Measurements from ENCODE around the gene NMRK2.

NMRK2 gene

DNA sequence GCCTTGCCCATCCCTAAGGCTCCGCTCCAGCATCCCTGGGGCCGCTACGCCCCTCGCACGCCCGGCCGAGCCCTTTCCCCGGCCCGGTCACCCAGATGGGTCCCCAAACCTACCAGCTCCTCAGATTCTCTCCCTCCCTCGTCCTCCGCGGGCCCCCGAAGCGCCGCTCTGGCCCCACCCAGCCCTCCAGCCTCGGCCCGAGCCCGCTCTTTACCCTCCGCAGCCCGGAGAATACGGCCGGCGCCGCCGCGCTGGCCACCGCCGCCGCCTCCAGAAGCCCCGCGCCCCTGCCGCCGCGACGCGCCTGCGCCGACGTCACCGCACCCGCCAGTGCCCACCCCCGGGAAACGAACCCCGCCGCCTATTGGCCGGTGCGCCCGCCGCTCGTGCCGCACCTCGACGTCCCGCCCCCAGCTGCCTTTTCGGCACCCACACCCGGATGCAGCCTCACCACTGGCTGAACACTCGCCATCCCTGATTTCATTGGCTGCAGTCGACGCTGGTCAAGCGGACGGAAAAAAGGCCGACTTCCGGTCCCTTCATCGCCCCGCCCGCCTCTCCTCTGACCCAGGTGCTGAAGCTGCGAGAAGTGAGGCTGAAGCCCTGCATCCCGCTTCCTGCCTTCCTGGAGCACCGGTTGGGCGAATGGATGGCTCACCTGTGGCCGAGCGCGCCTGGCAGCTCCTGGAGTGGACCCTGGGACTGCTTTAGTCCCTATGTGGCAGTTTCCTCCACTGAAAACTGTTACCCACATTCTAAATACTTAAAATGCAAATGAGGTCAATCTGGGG is 38.1 kb downstream of the NMRK2 start, which contains the start of gene DAPK3:
DAPK3 (minus strand) TSS at position 292 of the 791 bp plus-strand sequence. CDS start 1,364 bp downstream, outside the sequence.
- H3K4me1 ChIP-seq (ENCODE audit: control insufficient read depth in 1 of 2, insufficient read depth in 1 of 2, low read depth in 1 of 2, low read length in 1 of 2): peaks cover 13 to 14% of the 10 kb centered on the region in 2 experiments
- no peaks in the 10 kb centered on the region for H3K27me3 ChIP-seq
- H3K9me3 ChIP-seq: no peaks in the 10 kb centered on the region
- peaks cover 46% of the 10 kb centered on the region for H3K36me3 ChIP-seq
- H3K27ac ChIP-seq: peak within 1 kb of the TSS; percentile 84
- H3K4me3 ChIP-seq (ENCODE audit: low read depth in 1 of 2, low read length in 1 of 2): peak within 1 kb of the TSS; percentile 79 to 96
- TF ChIP-seq, protein P1, sequence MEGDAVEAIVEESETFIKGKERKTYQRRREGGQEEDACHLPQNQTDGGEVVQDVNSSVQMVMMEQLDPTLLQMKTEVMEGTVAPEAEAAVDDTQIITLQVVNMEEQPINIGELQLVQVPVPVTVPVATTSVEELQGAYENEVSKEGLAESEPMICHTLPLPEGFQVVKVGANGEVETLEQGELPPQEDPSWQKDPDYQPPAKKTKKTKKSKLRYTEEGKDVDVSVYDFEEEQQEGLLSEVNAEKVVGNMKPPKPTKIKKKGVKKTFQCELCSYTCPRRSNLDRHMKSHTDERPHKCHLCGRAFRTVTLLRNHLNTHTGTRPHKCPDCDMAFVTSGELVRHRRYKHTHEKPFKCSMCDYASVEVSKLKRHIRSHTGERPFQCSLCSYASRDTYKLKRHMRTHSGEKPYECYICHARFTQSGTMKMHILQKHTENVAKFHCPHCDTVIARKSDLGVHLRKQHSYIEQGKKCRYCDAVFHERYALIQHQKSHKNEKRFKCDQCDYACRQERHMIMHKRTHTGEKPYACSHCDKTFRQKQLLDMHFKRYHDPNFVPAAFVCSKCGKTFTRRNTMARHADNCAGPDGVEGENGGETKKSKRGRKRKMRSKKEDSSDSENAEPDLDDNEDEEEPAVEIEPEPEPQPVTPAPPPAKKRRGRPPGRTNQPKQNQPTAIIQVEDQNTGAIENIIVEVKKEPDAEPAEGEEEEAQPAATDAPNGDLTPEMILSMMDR (IDR thresholded peaks at IDR 0.05): peak; percentile 50

DNA sequence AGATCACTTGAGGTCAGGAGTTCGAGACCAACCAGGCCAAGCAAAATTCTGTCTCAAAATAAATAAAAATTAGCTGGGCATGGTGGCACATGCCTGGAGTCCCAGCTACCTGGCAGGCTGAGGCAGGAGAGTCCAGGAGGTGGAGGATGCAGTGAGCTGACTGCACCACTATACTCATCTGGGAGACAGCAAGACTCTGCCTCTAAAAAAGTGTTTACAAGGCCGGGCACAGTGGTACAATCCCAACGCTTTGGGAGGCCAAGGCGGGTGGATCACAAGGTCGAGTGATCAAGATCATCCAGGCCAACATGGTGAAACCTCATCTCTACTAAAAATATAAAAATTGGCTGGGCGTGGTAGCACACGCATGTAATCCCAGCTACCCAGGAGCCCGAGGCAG is 42.3 kb downstream of the NMRK2 start:
- H3K4me3 ChIP-seq (ENCODE audit: low read depth in 1 of 2, low read length in 1 of 2): no peak overlapping the region
- H3K27ac ChIP-seq: no peak overlapping the region
- no peaks in the 10 kb centered on the region for H3K27me3 ChIP-seq
- peaks cover 48% of the 10 kb centered on the region for H3K36me3 ChIP-seq
- peaks cover 10 to 11% of the 10 kb centered on the region in 2 experiments for H3K4me1 ChIP-seq (ENCODE audit: control insufficient read depth in 1 of 2, insufficient read depth in 1 of 2, low read depth in 1 of 2, low read length in 1 of 2)
- TF ChIP-seq, protein P1 (IDR thresholded peaks at IDR 0.05): no peak
- no peaks in the 10 kb centered on the region for H3K9me3 ChIP-seq

DNA sequence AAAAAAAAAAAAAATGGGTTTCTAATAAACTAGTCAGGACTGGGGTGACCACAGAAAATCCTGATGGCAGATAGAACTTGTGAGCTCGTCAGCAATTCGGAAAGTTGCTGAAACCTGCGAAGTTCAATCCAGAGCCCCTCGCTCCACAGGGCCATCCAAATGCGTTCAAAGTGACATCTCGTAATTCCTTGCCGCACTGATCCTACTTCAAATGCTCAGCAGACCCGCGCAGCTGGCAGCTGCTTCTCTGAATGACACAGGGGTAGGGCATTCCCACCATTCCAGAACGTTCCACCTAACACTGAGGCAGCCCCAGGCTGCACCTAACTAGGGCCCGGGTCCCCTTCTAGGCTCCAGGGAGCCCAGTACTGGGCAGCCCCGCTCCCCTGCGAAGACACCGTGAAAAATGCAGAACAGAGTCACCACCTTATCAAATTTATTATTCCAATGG is 42.8 kb downstream of the NMRK2 start:
- no peaks in the 10 kb centered on the region for H3K9me3 ChIP-seq
- no peak overlapping the region for H3K4me3 ChIP-seq (ENCODE audit: low read depth in 1 of 2, low read length in 1 of 2)
- H3K27ac ChIP-seq: no peak overlapping the region
- H3K4me1 ChIP-seq (ENCODE audit: control insufficient read depth in 1 of 2, insufficient read depth in 1 of 2, low read depth in 1 of 2, low read length in 1 of 2): peaks cover 5 to 6% of the 10 kb centered on the region in 2 experiments
- TF ChIP-seq, protein P1 (IDR thresholded peaks at IDR 0.05): no peak
- no peaks in the 10 kb centered on the region for H3K27me3 ChIP-seq
- H3K36me3 ChIP-seq: peaks cover 54% of the 10 kb centered on the region

DNA sequence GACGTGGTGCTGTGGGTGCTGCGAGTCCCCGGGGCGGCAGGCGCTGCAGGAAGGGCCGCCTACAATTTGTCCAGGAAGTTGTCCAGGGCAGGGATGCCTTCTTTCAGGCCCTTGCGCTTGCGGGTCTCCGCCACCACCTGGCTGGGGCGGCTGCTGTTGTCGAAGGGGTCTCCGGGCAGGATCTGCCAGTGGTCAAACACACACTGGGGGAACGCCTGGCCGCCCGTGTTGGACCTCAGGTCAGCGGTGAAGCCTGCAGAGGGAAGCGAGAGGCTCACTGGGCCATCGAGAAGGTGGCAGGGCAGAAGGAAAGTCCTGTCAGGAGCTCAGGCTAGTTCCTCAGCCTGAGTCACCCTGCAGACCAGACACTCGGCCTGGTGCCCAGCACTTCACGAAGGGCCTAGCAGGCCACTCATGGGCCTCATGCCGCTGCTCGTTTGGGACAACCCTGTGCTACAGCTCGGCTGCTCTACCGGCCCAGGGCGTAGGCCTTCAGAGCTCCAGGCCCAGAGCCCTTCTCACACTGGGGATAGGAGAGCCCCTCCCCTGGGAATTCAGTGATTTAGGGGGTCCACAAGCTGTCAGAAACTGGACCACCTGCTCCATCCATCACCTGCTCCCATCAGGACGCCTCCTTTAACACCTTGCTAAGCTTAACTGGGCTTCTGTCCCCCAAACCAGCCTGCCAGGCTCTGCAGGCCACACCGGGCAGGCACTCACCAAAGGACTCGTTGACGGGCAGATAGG is 43.8 kb downstream of the NMRK2 start:
- TF ChIP-seq, protein P1 (IDR thresholded peaks at IDR 0.05): no peak
- Histone ChIP-seq H3K27me3 (no peaks in the 10 kb centered on the region), H3K4me1 (ENCODE audit: control insufficient read depth in 1 of 2, insufficient read depth in 1 of 2, low read depth in 1 of 2, low read length in 1 of 2) (peaks cover 0 to under 1% of the 10 kb centered on the region in 2 experiments), H3K9me3 (no peaks in the 10 kb centered on the region), H3K4me3 (ENCODE audit: low read depth in 1 of 2, low read length in 1 of 2) (no peak overlapping the region), H3K27ac (no peak overlapping the region), H3K36me3 (peaks cover 64% of the 10 kb centered on the region)

DNA sequence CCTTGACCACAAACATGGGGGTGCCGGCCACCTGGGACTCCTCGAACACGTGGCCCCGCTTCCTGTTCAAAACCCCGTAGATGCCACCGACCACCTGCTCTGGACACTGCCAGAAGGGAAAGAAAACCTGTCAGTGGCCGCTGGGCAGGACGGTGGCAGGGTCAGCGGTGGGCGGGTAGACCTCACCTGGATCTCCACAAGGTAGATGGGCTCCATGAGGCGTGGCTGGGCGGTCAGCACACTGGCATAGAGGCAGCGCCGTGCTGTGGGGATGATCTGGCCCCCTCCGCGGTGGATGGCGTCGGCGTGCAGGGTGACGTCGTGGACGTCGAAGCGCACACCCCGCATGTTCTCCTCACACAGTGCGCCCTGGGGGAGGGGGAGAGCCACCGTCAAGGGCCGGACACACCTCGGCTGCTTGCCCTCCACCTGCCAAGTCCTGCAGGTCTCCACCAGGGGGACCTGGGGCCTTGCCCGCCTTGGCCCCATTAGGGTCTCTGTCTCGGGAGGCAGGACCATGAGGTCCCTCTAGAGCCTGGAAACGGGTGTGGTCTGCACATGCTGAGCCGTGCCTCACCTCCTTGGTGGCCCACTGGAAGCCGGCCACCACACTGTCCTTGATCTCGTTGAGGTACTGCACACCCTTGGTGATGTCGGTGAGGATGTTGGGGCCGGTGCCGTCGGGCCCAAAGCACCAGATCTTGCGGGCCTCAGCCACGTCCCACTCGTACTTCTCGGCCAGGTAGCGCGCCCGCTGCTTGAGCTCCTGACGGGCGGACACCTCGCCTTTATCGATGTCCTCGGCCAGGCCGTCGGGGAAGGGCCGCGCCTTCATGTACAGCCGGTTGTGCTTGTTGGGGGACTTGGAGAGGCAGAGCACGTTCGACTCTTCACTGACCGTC is 44.6 kb downstream of the NMRK2 start:
- H3K36me3 ChIP-seq: peaks cover 72% of the 10 kb centered on the region
- H3K27me3 ChIP-seq: no peaks in the 10 kb centered on the region
- TF ChIP-seq, protein P1 (IDR thresholded peaks at IDR 0.05): no peak
- H3K9me3 ChIP-seq: no peaks in the 10 kb centered on the region
- no peak overlapping the region for H3K27ac ChIP-seq
- H3K4me3 ChIP-seq (ENCODE audit: low read depth in 1 of 2, low read length in 1 of 2): no peak overlapping the region
- no peaks in the 10 kb centered on the region for H3K4me1 ChIP-seq (ENCODE audit: control insufficient read depth in 1 of 2, insufficient read depth in 1 of 2, low read depth in 1 of 2, low read length in 1 of 2)

Data from neutrophil (primary cell).